ENCODE data around the gene ATP23.

ATP23 gene

DNA sequence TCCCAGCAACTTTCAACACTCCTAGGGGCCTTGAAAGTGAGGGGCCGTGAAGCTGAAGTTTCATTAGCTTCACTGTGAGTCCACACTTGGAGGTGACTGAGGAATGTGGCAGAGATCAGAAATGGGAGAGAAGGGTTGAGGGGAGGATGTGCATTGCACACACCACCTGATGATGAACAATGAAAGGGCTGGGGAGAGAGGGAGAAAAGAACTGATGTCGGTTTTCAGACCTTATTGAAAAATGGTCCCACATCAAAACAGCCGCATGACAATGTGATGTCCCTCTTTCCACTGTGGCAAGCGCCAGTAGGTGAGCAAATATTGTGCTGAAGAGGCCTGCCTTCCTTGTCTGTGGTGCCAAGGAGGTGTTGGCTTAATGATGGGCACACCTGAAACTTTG is 32.3 kb upstream of the ATP23 start:
- no peak for DNase-seq

DNA sequence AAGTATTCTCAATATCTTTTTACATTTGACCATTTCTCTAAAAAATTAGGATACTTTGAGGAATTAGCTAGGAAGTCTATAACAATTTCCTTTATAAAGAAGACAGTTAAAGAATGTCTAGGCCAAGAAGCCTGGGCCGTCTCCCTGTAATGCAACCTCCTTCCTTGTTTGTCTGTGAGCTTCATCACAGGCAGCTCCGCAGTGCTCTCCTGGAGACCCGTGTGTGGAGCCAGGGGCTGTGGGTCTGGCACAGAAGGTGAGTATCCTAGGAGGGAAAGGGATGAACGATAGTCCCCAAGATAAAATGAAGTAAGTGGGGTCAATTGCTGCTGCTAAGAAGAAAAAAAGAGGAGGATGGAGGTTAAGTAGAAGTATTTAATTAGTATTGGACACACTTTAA is 31.8 kb upstream of the ATP23 start:
- no peak for DNase-seq

GRCh38 chr12:57918147-57918546 is 23.2 kb upstream of the ATP23 start:
- no peak for DNase-seq

DNA sequence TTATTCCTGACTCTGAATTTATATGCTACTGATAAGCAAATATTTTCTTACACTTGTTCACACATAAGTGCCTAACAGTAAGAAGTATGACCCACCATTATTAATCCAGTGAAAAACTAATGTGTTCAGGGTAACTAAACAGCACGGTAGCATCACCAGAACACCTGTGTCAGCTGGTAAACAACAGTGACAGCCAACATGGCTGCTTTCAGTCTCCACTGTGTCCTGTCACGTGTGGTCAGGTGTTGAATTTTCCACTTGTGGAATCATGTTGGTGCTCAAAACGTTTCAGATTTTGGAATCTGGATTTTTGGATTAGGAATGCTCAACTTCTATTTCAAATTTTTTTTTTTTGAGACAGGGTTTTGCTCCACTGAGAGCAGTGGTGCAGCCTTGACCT is 14.3 kb upstream of the ATP23 start:
- DNase-seq: no peak

GRCh38 chr12:57929092-57929830 is 12.1 kb upstream of the ATP23 start:
- no peak for DNase-seq

- no peak for DNase-seq
Observed at GRCh38 chr12:57934819-57935218, 6.5 kb upstream of the ATP23 start.

DNA sequence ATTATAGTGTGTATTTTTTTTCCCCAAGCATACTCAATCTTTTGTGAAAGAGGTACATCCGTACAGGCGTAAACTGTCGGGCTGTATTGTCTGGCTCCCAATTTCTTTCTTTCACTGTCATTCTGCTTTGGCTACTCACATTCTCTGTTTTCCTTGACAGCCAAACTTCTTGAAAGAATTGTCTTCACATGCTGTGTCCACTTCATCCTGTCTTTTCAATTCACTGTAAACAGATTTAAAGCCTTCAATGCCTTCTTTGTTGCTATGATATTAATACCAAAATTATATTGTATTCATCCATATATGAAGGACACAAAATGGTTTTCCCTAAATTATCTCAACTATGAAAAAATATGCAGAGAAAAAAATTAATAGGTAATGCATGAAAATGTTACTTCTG is 6.0 kb upstream of the ATP23 start:
- DNase-seq: no peak

DNA sequence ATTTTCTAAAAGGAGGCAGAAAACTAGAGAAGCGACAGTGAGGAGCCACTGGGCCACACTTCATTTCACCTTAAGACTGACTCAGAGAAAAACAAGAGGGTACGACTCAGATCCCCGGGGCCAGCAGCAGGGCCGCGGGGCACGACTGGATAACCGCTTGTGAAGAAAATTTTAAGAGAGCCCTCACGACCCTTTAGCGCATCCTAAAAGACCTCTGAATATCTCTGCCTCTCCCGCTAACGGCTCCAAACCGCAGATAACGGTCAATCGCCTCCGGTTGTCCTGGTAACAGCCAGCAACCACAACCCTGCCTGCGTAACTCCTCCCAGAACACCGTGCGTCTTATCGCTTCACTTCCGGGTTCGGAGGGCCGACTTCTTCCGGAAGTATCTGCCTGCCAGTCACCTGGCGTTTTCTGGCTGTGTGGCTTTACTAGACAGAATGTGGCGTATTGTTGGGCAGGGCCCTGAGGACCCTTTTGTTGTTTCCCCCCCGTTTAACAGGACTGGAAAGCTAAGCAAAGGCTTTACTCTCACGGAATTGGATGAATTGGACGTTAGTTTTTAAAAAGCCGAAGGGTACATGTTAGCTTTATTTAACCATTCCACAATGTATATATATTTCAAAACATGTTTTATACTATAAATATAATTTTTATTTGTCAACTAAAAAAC is 5.4 kb upstream of the ATP23 start:
- DNase-seq: peak; percentile 42

GRCh38 chr12:57936513-57936883 is 4.9 kb upstream of the ATP23 start:
- DNase-seq: no peak

DNA sequence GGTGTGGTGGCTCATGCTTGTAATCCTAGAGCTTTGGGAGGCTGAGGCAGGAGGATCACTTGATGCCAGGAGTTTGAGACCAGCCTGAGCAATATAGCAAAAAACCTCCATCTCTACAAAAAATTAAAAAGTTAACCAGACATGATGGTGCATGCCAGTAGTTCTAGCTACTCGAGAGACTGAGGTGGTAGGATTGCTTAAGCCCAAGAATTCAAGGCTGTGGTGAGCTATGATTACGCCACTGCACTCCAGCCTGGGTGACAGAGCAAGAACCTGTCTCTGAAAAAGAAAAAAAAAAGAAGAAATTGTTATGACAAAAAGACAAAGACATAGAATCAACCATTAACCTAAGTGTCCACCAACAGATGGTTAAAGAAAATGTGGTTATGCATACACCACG is 2.1 kb upstream of the ATP23 start:
- no peak for DNase-seq

- no peak for DNase-seq
Observed at GRCh38 chr12:57940052-57940914, 1.1 kb upstream of the ATP23 start.

GRCh38 chr12:57940915-57941164 is 527 bp upstream of the ATP23 start:
- DNase-seq: no peak

DNA sequence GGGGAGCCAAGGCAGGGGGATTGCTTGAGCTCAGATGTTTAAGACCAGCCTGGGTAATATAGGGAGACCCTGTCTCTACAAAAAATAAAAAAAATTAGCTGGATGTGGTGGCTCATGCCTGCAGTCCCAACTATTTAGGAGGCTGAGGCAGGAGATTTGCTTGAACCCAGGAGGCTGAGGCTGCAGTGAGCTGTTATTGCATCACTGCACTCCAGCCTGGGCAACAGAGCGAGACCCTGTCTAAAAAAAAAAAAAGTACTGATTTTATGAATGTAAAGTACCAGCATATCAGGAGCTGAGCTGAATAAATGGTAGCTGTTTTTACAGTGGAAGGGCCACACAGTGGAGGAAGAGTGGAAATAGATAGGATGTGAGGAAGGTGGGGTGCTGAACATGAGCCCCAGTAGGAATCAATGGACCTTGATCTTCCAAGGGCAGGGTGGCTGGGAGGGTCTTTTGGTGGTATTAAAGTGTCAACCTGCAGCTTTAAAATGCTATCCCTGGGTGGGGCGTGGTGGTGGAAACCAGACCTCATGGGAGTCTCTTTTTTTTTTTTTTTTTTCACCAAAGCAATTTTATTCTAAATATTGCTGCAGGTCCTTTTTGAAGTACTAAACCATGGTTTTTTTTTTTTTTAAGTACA is 2.2 kb downstream of the ATP23 start:
- no peak for DNase-seq

DNA sequence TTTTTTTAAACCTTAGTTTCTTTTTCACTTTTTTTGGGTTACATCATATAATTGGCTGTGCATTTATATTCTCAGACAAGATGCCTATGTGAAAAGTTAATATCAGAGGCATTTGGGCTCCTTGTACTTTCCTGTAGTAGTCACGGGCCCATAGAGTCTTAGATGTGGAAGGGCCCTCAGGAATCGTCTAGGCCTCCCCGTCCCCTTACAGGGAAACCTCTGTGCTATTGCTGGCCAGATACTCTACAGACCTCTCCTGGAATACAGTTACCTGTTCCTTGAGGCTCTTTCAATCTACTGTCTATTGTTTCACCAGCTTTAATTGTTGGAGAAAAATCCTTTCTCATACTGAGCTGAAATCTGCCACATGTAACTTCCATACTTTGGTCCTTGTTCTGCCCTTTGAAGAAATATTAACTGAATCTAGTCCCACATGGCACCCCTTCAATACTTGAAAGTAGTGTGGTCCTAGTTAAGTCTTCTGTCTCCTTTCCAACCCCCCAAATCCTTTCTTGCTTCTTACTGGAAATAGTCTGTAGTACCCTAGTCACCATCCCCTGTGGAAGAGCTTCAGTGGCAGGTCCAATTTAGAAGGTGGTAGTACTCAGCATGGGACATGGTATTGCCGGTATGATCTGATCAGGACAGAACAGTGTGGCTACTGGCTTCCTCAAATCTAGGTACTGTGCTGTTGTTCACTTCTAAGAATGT is 3.1 kb downstream of the ATP23 start:
- DNase-seq: no peak

- no peak for DNase-seq
Observed at GRCh38 chr12:57952766-57953165, 11.4 kb downstream of the ATP23 start.

- no peak for DNase-seq
Observed at GRCh38 chr12:57954768-57955167, 13.4 kb downstream of the ATP23 start.

DNA sequence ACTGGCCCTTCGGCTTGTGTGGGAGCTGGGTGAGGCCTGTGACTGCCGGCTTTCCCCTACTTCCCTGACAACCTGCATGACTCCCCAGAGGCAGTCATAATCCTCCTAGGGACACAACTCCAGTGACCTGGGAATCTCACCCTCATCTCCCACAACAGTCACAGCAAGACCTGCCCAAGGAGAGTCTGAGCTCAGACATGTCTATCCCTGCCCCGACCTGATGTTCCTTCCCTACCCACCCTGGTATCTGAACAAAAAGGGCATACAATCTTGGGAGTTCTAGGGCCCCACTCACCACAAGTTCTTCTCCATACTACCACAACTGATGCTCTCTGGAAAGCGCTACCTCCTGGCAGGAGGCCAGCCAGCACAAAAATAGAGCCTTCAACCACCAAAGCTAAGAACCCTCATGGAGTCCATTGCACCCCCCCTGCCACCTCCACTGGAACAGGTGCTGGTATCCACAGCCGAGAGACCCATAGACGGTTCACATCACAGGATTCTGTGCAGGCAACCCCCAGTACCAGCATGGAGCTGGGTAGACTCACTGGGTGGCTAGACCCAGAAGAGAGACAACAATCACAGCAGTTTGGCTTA is 16.8 kb downstream of the ATP23 start:
- DNase-seq: no peak

DNA sequence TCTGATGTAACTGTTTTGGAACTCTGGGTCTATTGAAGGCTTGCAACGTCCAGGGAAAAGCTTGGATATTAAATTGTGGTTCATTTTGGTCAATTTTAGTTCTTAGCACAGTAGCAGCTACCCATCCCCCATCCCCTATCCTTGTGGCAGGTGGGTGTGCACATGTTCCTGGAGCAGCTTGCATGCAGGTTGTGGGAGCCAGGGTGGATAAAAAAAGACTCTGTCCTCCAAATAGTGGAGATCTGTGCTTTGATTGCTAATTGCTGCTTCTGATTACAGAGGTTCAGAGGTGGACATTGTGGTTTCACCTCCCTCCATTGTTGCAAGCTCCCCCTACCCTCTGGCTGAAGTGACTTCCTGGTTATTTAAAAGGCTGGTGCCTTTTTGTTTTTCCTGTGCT is 23.1 kb downstream of the ATP23 start:
- no peak for DNase-seq

- DNase-seq: no peak
Observed at GRCh38 chr12:57965766-57966165, 24.4 kb downstream of the ATP23 start.

- DNase-seq: no peak
Observed at GRCh38 chr12:57966536-57966935, 25.2 kb downstream of the ATP23 start.

- DNase-seq: no peak
Observed at GRCh38 chr12:57983146-57983857, 41.9 kb downstream of the ATP23 start.

All from activated gamma-delta T cell (primary cell).